Right lung (tissue), 5 donors: ENCODE measurements around the gene BCAR3. TPM values are rescaled to one million over a fixed set of nuclear protein-coding genes. Genes with fewer than 3 reads are reported as not detected.

Experiments
- DNase-seq, 2 donors: peaks; one replicate each; pipeline ENCODE4 v3.0.0-alpha.2; 2013
- polyA plus RNA-seq, 5 donors: library from polyadenylated mRNA; unstranded; fragments of 120-200 nt; gene quantifications; one replicate each; pipeline versions ENCODE4 v1.2.1 to v1.2.3, GENCODE V29; 2013; ENCODE audit warnings: inconsistent platforms in 1 of 5, low replicate concordance in 1 of 5; ENCODE audit not compliant: insufficient read length in 5 of 5, insufficient read depth in 1 of 5

The BCAR3 gene
- polyA plus RNA-seq, 5 donors = 15.6 to 20.0 (median 17.6) TPM

DNA sequence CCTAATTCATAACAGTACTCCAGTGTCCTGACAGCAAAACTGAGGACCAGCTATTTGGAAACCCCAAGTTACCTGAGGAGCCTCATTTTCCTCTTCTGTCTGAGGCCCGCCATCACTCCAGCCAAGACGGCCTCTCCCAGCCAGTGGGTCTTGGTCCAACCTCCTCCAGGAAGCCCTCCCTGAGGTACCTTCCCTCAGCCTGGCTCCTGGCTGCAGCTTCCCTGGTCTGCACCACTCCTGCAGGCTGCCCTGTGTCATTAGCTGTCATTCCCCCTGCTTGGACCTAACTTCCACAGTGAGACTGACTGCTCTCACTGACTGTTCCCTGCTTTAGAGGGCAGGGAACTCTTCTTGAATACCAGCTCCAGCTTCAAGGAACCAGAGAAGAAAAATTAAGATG lies 33.0 kb downstream of the BCAR3 start:
- DNase-seq = no peak

DNA sequence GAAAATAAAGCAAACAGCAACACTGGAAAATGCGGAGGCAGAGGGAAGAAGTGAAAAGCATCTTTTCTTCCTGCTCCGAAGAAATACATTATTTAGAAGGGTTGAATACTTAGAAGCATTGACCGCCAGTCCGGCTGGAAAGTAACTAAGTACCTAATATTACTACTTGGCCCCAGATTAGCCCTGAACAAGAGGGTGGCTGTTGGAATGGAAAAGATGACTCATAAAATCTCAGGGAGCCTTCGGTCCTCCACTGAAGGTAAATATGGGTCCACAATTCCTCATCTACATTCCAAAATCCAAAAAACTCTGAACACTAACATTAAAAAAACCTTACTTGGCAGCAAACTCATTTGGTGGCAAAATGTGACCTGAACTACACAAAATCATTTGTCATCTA lies 40.1 kb downstream of the BCAR3 start:
- DNase-seq = no peak

DNA sequence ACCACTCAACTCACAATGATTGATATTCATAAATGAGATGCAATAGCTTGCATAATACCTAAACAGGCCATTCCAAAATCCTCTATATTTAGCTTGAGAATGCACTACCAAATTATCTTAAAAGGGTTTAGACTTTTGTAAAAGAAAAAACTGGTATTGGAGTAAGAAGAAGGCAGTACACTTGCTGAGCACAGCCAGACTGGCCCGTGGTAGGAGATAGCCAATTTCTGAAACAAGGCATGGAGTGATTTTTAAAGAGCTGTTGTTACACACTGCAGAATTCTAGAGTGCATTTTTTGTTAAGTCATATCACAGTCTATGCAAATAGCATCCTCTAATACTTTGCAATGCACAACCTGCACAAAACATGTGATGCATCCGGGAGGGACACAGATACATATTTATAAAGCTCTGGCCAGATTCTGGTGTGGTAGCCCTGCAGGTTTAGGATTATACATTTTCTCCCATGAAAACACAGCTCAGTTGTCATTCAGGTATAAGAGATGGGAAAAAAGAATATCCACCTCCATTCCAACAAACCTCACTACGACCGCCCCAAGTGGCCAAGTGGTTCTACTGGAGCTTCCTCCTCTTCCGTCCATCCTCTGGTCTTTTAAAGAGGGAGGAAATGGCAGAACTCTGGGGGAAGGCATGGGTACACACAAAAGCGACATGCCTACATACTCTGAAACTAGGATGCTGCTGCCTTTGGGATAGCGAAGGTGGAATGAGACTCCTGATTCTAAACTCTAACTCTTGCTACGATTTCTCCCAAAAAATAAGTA lies 40.8 kb downstream of the BCAR3 start:
- no peak for DNase-seq

DNA sequence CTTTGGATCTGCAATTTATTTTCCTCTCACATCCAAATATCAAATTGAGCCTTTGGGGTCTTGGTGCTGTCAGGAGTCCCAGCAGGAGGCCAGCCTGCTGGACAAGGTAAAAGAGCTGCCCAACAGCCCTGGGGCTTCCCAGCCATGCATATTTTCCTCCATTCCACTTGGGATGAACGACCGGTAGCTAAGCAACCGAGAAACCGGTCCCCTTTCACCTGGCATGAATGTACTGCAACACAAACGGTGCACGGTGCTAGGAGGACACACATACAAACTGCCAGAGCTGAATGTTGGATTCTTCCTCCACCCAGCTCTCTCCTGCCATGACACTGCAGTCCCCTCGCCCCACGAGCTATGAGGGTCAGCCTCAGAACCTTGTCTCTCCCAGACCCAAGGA lies 42.7 kb downstream of the BCAR3 start:
- no peak for DNase-seq

DNA sequence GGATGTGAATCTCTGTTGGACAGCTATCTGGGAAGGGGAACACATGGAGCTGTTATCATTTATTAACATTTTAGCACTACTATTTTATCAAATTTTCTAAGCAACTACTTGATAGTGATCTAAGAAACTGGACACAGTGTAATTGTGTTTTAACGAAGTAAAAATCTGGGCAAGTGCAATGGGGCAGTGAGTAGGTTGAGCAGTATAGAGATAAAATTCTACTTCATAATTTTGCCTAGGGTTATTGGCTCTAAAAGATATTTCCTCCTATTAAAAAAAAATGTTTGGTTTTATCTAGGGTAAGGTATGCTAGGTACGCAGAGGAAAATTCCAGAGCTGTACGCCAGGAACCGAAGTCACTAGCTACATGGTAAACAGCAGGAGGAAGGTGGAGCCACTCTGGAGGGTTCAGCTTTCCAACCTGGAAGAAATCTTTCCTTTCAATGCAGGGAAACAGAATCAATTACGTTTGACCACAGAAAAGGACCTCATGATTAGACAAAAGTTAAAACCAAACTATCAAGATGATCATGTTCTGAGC lies 43.3 kb downstream of the BCAR3 start:
- no peak for DNase-seq

DNA sequence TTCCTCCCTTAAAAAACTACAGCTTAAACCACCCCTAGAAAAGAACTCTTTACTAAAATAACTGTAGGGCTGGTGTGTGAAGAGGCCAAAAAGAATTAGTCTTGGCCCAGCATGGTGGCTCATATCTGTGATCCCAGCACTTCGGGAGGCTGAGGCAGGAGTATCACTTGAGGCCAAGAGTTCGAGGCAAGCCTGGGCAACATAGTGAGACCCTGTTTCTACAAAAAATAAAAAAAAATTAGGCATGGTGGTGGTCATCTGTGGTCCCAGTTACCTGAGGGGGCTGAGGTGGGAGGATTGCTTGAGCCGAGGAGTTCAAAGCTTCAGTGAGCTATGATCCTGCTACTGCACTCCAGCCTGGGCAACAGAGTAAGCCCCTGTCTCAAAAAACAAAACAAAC lies 44.9 kb downstream of the BCAR3 start:
- no peak for DNase-seq

DNA sequence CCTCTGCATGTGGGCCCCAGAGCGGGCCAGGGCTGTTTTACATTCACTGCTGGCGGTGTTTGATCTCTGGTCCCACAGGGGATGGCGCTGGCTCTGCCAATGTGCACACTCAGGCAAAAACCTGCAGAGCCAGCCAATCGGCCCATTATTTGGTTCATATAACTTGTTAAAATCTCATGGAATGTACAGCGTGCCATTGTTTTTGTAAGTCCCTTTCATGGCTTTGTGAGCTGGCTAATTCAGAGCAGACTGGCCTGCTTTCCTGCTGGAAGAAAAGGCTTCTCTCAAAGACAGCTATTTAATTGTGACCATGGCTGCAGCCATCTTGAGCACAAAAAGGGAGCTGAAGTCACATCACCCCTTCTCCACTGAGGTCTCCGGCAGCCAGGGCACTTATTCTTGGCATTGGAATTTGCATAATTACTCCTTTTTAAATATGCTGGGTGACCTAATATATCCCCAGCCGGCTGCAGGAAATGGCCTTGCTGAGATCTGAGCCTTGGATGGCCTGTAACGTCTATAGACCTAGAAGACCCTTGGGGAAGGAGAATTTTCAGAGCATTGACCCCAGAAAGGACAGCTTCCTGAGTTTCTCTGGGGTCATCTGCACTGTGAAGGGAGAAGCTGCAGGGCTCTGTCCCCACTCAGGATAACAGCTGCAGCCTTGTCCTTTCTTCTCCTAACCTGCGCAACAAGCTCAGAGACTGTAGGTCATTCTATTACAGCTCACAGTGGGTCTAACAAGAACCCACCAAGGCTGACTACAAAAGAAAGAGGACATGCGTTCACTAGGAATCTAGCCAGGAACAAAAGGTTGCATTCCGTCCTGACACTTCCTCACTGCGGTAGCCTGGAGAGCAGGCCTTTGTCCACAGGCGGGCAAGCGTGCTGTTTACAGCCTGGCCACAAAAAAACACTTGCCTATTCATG lies 45.8 kb downstream of the BCAR3 start:
- DNase-seq = no peak

DNA sequence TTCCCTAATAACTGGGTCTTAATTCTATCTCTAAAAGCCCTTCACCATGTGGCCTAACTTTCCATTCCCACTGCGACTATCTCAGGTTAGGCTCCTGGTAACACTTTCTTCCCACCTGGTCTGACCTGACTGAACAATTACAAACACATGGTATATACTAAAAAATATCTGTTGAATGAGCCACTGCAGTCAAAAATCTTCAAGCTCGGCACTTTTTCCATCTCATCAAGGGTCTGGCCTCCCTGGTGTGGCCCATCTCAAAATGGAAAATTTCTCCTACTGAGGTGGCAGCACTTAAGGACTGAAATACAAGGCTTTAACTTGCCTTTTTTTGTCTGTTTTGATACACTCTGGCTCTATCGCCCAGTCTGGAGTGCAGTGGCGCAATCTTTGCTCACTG lies 48.3 kb downstream of the BCAR3 start:
- DNase-seq = no peak

DNA sequence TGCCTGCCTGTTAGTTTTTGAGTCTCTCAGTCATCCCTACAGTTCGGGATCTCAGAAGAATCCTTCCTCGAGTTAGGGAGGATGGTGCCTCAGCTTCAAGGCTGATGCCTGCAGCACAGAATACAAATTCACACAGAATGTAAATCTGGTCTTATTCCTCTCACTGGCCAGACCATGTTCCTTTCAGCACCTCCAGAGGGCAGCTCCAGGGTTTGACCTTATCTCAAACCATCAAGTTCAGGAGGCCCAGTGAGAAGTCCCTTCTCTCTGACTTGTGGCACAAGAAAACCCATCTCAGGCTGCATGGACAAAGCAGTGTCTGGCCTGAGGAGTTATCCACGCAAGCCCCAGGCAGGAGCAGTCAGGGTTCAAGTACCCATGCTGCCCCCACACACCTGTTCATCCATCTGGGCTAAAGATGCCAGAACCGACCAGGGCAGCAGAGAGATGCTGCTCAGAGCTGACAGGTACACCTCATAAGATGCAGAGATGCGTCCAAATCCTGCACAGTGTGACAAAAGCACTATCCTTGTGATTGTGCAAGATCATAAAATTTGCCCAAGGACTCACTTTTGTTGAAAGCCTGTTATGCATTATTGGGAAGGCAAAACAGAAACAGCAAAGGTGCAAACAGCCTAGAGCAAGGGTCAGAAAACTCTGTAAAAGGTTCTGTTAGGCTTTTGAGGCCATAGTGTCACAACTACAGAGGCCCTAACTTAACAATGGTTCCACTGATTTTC lies 49.8 kb downstream of the BCAR3 start:
- no peak for DNase-seq

DNA sequence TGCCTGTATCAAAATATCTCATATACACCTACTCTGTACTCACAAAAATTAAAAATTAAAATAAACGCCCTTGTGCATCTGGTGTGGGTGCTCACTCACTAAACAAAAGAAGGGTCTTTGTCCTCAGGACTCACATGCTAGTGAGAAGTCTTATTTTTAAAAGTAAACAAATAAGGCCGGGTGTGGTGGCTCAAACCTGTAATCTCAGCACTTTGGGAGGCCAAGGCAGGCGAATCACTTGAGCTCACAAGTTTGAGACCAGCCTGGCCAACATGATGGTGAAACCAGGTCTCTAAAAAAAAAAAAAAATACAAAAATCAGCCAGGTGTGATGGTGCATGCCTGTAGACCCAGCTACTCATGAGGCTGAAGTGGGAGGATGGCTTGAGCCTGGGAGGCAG lies 51.5 kb downstream of the BCAR3 start:
- no peak for DNase-seq

DNA sequence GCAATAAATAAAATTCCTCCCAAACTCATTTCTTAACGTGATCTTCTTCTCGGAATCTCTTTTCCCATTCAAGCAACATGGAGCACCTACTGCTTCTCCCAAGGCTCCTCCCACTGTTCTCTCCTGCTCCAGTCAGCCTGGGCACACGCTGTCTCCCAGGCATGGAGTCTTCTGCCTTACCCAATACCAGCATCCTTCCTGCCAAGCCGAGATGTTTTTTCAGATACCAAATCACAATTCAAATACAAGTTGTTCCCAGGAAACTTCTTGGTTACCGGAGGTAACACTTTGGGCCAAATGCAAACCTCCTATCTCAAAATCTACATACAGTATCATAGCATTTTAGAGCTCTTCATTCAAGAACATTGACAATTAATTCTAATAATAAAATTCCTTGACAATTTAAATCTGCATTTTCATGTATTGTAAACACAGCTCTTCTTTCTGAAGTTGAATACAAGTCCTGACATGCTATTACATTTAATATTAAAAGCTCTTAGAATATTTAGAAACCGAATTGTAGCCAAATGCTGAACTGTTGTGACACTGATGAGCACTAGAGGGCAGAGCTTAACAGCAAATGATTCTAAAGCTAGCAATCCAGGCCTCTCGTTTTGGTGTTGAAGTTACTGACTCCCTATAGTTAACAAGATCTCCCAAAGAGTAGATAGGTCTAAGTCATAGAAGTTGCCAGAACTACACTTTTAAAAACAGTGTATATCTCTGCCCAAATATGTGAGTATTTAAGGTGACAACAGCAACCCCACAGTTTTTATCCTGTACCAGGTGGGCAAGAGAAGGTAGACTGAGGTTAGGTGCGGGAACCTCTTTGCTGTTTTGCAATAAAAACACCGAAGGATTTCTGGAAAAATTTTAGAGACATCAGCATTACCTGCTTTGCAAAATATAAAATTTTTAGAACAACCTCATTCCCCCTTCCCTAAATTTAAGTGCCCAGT lies 52.3 kb downstream of the BCAR3 start:
- peak; percentile 52 to 65 for DNase-seq

DNA sequence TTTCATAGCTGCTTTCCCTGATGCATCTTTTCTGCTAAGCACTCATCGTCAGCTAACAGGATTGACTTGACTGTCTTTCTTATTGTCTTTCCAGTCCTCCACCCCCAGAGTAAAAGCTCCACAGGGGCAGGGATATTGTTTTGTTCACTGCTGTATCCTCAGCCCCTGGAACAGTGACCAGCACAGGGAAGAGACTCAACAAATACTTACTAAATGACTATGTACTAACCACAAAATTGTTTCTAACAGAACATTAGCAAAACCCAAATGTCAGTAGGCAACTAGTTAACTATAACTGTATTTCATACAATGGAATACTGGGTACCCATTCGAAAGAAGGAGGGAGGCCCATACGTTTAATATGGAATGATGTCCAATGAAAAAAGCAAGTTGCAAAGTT lies 53.0 kb downstream of the BCAR3 start:
- no peak for DNase-seq

DNA sequence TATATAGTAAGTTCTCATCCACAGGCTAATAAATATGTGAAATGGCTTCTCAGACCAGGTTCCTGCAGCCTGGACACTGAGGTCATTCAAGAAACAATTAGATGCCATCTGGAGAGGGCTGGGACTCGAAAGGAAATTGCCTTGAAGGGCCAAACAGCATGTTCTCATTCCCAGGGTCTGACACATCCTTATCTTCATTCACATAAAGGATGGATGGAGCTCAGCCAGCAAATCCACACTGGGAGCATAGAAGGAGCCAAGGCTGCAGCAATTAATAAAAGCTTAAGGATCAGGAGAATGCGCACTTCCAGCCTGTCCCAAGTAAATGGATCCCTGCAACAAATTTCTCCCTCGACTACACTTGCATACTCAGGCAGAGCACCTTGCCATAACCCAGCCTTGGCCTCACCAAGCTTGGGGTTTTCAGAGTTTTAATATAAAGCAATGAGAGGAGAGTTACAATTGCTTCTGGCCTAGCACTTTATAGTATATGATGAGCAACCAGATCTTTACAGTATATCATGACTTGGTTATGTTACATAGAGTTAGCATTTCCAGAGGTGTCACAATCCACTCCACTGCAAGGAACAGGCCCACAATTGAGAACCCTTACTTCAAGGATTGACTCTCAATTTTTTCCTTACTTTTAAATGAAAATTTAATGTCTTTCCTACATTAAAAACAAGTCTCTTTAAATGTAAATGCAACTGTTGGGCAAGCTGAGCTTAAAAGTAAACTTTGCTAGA lies 55.9 kb downstream of the BCAR3 start:
- peak; percentile 65 to 74 for DNase-seq

DNA sequence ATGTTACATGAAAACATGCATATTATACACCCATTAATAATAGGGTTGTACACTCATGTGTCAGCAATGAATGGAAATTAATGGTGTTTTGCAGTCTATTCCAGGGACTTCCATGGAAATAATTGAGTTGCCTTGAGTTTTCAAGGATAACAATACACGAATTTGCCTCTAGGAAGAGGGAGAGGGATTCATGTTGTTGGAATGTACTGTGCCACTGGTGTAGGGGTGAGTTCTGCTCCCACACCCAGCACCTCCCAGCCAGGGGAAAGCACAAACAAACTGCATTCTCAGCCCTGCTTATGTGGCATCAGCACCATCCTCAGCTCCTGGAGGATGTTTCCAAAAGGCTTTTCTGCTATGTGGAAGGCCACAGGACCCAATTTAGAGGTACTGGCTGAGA lies 57.8 kb downstream of the BCAR3 start:
- no peak for DNase-seq

DNA sequence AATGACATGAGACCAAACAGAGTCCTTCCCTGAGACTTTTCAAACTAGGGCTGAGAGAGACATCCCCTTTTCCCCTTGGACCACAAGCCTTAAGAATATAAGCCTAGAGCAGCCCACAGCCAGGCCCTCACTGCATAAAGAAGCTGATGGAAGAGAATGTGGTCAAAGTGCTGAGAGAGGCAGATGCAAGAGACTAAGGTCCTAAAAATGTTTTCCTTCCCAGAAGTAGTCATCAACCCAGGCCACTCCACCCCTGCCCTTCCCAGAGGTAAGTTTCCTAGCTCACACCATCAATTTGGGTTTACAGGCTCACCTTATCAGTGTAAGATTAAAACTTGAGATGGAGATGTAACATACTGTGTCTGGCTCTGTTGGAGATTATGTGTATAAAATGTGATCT lies 58.2 kb downstream of the BCAR3 start:
- no peak for DNase-seq

DNA sequence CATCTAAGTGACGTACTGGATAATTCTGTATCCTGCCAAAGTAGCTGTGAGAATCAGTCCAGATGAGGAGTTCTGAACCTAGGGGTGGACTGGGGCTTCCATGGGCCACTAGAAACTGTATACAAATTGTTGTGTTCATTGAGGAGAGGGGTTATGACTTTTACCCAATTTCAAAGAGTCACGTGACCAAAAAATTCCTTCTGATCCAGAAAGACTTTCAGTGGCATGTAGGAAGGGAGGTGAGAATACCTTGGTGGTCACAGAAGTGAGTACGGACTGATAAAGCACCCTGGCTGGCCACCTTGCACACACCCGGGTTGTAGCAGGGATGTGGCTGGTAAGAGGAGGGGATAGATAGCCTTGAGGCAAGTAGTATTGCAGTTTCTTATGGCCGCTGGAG lies 60.4 kb downstream of the BCAR3 start:
- no peak for DNase-seq

DNA sequence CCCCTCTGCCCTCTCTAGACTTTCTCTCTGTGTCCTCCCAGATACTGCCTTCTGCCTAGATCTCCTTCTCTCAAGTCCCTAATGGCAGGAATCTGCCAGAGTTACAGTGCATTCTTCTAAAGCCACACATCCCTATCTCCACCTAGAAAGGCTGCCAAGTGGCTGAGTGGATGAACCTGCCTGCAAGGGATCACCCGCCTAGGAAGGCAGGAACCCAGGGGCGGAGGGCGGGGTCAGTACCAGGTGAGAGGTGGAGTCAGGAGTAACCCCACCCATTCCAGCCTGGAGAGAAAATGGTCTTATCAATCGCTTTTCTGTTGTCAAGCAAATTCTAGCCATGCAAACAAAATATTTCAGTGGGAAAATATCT lies 60.8 kb downstream of the BCAR3 start:
- no peak for DNase-seq

DNA sequence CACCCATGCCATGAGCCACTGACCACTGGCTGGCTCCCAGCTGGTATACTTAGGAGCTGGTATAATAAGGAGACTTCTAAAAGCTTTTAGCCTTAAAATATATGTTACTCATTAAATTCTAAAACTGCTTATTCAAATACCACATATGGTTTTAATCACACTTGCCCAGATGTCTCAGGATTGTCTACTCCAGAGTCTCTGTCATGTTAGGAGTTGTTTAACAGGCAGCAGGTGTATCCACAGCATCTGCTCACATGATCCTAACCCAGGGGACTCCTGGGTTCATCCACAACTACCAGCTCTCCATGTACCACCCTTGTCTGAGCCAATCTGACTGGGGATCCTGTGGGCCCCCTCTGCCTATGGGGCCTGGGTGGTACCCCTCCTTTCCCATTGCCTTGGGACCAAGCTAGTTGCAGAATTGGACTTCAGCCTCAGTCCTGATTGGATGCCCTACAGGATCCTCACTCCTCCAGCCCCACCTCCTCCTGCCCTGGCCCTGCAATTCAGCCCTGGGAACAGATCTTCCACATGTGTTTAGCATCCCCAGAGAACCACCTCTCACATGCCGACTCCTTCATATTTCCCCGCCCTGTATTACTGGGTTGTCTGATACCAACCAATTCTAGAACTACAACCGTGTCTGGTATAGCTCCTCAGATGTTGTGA lies 61.3 kb downstream of the BCAR3 start:
- no peak for DNase-seq

DNA sequence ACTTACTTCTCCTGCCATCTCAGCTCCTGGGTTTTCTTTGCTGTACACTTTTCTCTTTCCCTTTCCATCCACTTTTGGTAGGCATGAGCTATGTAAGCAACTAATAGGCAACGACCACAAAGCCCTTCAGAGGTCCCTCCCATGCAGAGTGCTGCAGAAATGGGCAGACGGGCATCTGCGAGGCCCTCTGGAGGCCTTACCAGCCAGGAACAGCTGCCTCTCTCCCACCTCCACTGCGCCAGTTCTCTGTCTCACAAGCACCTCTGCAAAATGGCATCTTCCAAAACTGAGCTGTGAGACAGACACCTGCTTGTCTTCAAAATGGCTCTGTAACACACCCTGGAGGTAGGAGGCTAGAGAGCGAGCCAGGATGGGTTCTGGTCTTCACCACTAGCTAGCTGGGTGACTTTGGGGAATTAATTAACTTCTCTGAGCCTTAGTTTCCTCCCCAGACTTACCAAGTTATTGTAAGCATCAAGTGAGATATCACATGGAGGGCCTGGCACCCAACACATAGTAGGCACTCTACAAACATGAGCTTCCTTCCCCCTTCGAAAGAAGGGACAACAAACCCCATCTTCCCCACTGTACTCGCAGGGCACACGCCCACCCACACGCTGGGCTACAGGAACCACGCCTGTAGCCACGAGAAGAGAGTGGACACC lies 62.0 kb downstream of the BCAR3 start:
- no peak for DNase-seq
